Adrenal gland (tissue), 12 donors: ENCODE measurements around the gene PLD5. TPM values are rescaled to one million over a fixed set of nuclear protein-coding genes. Genes with fewer than 3 reads are reported as not detected.
"Not testable (repeated sequence)": the region's sequence is repeated elsewhere in the genome, so short reads cannot be mapped to it uniquely, and the experiment has no call there.

Experiments
- DNase-seq, 7 donors: peaks; one replicate each; pipeline ENCODE4 v3.0.0-alpha.2; 2019 to 2020
- H3K27ac ChIP-seq, 5 donors: fragments of 200-600 bp; sonication (generic) in 4 of 5; 1 replicate in 3 of 5; 2 replicates in 2 of 5; pipeline versions ENCODE4 v1.5.1 to v1.8.0; 2016 to 2020; ENCODE audit warnings: mild to moderate bottlenecking in 1 of 5
- H3K27me3 ChIP-seq: fragments of 200-600 bp; 2 replicates; pipeline ENCODE4 v1.8.0; 2021
- H3K36me3 ChIP-seq, 2 donors: fragments of 200-600 bp; replicated peaks in 1 of 2; 1 replicate in 1 of 2; 2 replicates in 1 of 2; pipeline versions ENCODE4 v1.5.1 to v1.8.0; 2018 to 2022
- H3K4me1 ChIP-seq, 2 donors: fragments of 200-600 bp; replicated peaks in 1 of 2; 1 replicate in 1 of 2; 2 replicates in 1 of 2; pipeline versions ENCODE4 v1.5.1 to v1.8.0; 2018 to 2021
- H3K4me3 ChIP-seq, 4 donors: fragments of 200-600 bp; sonication (generic) in 3 of 4; one replicate each; pipeline ENCODE4 v1.5.1; 2016 to 2018
- H3K9me3 ChIP-seq, 3 donors: fragments of 200-600 bp; sonication (generic) in 1 of 3; replicated peaks in 1 of 3; 1 replicate in 2 of 3; 2 replicates in 1 of 3; pipeline versions ENCODE4 v1.5.1 to v1.8.0; 2016 to 2021
- POLR2A ChIP-seq, 2 donors: fragments of 450-650 bp; IDR thresholded peaks; one replicate each; pipeline ENCODE4 v1.6.1; 2017; ENCODE audit warnings: antibody characterized with exemption in 2 of 2, mild to moderate bottlenecking in 2 of 2, moderate library complexity in 1 of 2
- WGBS, 4 donors: extraction: QIAGEN DNeasy Blood & Tissue Kit in 2 of 4; methylation state at CpG; one replicate each; pipeline versions ENCODE4 v1.1.5 to v1.1.7; 2013 to 2017; 5-methylcytosine and 5-hydroxymethylcytosine counted together
- intact Hi-C, 2 donors: fragments of 100-400 bp; cut with DNase I; formaldehyde crosslinking; loops; one replicate each; pipeline versions ENCODE4 v1.14.1 to v1.15.0; 2022 to 2023
- polyA plus RNA-seq, 3 donors: library from polyadenylated mRNA; stranded (reverse); fragments of 200-250 nt in 2 of 3; fragments of 350-450 nt in 1 of 3; fragmentation: Illumina TruSeq in 1 of 3; extraction: RNeasy Lipid Tissue Mini Kit (QIAGEN cat#74804) in 1 of 3; gene quantifications; one replicate each; pipeline ENCODE4 v1.2.3, GENCODE V29; 2013 to 2014
- total RNA-seq, 9 donors: library from RNA; depleted of rRNA in 4 of 9; stranded (reverse); fragments of >200 nt in 4 of 9; fragments of 120-200 nt in 1 of 9; fragmentation: NEBNext Ultra II Directional in 1 of 9; extraction: Animal tissue kit (Norgen Biotek cat#: 25700) in 1 of 9; gene quantifications; one replicate each; pipeline versions ENCODE4 v1.1.0 to v1.2.4, GENCODE V29; 2013 to 2023
- TF ChIP-seq, protein P1 (sequence below), 6 experiments: fragments of 450-650 bp in 4 of 6; fragments of 200-600 bp in 2 of 6; sonication (generic) in 1 of 6; IDR thresholded peaks; 1 replicate in 5 of 6; 2 replicates in 1 of 6; pipeline versions ENCODE4 v1.5.1 to v1.8.0; 2016 to 2021; ENCODE audit warnings: antibody characterized with exemption in 6 of 6, mild to moderate bottlenecking in 2 of 6, moderate library complexity in 1 of 6
- donor health status: healthy with polysubstance abuse.
- donor health status: Bipolar disorder and iron deficiency.
- donor health status: DM: yes; HTN: yes; CAD: no.
- donor health status: DM: no; HTN: no; CAD: no.
- donor health status: DM: no; HTN: no; CAD: no.
- donor health status: DM: yes; HTN: yes; CAD: no.

The PLD5 gene
- total and polyA plus RNA-seq, 12 donors = 0.24 to 9.6 (median 2.5) TPM

DNA sequence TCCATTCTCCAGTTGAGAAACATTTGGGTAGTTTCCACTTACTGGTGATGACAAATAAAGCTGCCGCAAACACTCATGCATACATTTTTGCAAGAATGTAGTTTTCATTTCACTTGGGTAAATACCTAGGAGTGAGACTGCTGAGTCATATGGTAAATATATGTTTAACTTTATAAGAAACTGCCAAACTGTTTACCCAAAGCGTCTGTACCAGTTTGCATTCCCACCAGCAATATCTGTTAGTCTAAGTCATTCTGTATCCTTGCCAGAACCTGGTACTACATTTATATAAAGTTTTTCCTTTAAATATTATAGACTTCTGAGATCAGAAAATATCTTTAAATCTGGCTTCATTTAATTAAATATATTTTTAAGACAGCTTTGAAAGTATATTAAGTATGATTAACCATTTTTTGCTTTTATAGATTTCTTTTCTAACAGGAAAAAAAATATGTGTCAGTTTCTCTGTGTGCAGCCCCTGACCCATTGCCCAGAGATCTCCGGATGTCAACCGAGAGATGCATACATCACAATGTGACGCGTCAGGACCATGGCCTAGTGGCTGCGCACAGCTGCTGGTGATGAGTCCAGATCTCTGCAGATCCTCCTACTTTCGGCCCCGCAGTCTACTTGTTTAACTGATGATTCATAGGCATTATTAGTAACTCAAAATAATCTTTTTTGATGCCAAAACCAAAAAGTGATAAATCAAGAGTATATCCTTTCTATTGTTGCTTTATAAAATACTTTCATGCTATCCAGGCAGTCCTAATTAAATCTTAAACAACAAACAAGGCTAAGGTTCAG, 298.5 kb downstream of the PLD5 start:
- Histone ChIP-seq H3K9me3 (no peaks in the 10 kb centered on the region), H3K27ac (no peak overlapping the region), H3K27me3 (no peaks in the 10 kb centered on the region), H3K36me3 (no peaks in the 10 kb centered on the region), H3K4me1 (no peaks in the 10 kb centered on the region), H3K4me3 (no peak overlapping the region)
- WGBS, 4 donors = 79 to 89% (median 82%) methylated on average over 9 of the region's 9 CpGs
- DNase-seq = no peak
- intact Hi-C loops = no loop called here
- no peak for TF ChIP-seq POLR2A (IDR thresholded peaks at IDR 0.05)
- TF ChIP-seq, protein P1, sequence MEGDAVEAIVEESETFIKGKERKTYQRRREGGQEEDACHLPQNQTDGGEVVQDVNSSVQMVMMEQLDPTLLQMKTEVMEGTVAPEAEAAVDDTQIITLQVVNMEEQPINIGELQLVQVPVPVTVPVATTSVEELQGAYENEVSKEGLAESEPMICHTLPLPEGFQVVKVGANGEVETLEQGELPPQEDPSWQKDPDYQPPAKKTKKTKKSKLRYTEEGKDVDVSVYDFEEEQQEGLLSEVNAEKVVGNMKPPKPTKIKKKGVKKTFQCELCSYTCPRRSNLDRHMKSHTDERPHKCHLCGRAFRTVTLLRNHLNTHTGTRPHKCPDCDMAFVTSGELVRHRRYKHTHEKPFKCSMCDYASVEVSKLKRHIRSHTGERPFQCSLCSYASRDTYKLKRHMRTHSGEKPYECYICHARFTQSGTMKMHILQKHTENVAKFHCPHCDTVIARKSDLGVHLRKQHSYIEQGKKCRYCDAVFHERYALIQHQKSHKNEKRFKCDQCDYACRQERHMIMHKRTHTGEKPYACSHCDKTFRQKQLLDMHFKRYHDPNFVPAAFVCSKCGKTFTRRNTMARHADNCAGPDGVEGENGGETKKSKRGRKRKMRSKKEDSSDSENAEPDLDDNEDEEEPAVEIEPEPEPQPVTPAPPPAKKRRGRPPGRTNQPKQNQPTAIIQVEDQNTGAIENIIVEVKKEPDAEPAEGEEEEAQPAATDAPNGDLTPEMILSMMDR (IDR thresholded peaks at IDR 0.05) = no peak

DNA sequence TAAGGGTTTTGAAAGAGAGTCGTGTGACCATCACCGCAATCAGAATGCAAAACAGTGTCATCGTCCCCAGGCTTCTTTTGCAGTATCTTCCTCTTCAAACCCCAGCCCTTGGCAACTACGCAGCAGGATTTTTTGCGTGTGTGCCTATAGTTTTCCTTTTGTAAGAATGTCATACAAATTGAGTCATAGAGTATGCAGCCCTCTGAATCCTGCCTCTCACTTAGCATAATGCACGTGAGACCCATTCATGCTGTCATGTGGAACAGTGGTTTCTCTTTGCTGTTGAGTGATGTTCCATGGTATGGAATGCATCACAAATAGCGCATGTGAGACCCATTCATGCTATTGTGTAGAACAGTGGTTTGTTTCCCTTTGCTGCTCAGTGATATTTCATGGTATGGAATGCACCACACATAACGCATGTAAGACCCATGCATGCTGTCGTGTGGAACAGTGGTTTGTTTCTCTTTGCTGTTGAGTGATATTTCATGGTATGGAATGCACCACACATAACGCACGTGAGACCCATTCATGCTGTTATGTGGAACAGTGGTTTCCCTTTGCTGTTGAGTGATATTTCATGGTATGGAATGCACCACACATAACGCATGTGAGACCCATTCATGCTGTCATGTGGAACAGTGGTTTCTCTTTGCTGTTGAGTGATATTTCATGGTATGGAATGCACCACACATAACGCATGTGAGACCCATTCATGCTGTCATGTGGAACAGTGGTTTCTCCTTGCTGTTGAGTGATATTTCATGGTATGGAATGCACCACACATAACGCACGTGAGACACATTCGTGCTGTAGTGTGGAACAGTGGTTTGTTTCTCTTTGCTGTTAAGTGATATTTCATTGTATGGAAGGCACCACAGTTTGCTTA, 299.4 kb downstream of the PLD5 start:
- H3K9me3 ChIP-seq, intact Hi-C loops, H3K27ac ChIP-seq, H3K4me1 ChIP-seq, H3K4me3 ChIP-seq, DNase-seq, H3K27me3 ChIP-seq, H3K36me3 ChIP-seq: not testable (repeated sequence)
- WGBS, 4 donors = 85 to 88% (median 88%) methylated on average over 16 of the region's 16 CpGs

DNA sequence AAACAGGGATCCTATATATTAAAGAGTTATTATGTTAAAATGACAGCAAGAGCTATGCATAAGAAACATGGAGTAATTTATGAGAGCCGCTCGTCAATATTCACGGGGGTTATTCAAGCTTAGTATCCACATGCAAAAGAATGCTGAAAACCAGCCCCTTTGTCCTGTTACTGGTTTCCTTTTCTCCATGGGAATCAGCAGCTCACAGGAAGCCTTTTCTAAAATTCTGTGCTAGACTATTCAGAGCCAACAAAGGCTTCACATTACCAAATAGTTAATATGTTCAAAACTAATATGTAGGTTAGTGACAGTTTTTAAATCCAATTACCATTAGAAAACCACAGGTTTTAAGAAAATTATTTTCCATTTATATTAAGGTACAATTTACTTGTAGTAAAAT, 300.0 kb downstream of the PLD5 start:
- no peak for DNase-seq
- no peak overlapping the region for H3K4me3 ChIP-seq
- intact Hi-C loops = no loop called here

DNA sequence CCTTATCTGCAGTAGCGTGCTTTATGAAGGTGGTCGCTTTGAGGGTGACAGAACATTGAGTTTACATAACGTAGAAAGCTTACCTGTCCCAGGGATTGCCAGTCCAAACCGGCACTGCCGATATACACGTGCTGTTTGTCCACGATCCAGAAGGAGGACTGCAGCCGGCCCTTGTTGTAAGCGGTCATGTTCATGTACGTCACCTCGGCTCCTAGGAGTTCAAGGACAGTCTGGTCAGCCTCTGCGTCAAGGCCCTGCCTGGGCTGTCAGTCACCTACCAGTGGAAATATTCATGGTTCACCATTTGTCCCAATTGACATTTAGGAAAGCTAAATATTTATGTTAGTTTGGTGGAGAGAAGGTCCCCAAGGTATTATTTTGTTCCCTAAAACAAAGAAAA, 304.6 kb downstream of the PLD5 start:
- no peak overlapping the region for H3K27ac ChIP-seq
- H3K36me3 ChIP-seq = no peaks in the 10 kb centered on the region
- no peaks in the 10 kb centered on the region for H3K27me3 ChIP-seq
- H3K4me3 ChIP-seq = no peak overlapping the region
- H3K4me1 ChIP-seq = no peaks in the 10 kb centered on the region
- peak; percentile 18 to 64 (median 41) for DNase-seq
- TF ChIP-seq POLR2A (IDR thresholded peaks at IDR 0.05) = no peak
- TF ChIP-seq, protein P1 (IDR thresholded peaks at IDR 0.05) = no peak
- intact Hi-C loops = no loop called here
- WGBS, 4 donors = 48 to 64% (median 61%) methylated on average over 11 to 12 of the region's 12 CpGs
- H3K9me3 ChIP-seq = no peaks in the 10 kb centered on the region

More for the DNA sequence above, 300.0 kb downstream of the PLD5 start:
- H3K27ac ChIP-seq = no peak overlapping the region
- no peak for TF ChIP-seq POLR2A (IDR thresholded peaks at IDR 0.05)
- no peaks in the 10 kb centered on the region for H3K27me3 ChIP-seq
- H3K4me1 ChIP-seq = no peaks in the 10 kb centered on the region
- no peaks in the 10 kb centered on the region for H3K36me3 ChIP-seq
- WGBS, 4 donors = 75 to 86% (median 82%) methylated on average over 3 of the region's 3 CpGs
- no peaks in the 10 kb centered on the region for H3K9me3 ChIP-seq

DNA sequence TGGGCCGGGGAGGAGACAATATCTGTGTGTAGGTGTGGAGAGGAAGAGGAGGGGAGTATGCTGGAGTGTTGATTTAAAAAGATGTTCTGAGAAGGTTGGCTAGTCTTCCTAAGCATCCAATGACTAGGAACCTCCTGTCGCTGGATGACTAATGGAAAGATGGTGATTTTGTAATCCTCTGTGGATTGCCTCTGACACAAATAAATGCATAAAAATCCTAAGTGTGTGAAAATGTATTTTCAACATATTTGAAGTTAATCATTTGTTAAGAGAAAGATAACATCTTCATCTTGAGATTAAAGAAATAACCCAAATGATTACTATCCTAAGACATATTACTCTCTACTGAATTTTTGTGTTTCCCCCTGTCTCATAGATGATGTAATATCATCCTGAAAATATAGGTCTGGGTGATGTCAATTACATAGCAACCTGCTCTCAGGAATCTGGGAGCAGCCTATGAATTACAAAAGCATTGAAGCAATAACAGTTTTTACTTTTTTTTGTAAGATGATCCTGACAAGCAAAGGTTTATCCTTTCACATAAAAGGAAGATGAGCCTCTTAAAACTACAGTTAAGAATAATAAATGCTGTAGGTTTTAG, 305.1 kb downstream of the PLD5 start:
- no peaks in the 10 kb centered on the region for H3K4me1 ChIP-seq
- H3K27ac ChIP-seq = no peak overlapping the region
- H3K9me3 ChIP-seq = no peaks in the 10 kb centered on the region
- H3K36me3 ChIP-seq = no peaks in the 10 kb centered on the region
- no peak for DNase-seq
- H3K4me3 ChIP-seq = no peak overlapping the region
- intact Hi-C loops = no loop called here
- no peaks in the 10 kb centered on the region for H3K27me3 ChIP-seq
- WGBS, 4 donors = 82 to 90% (median 87%) methylated on average over 2 of the region's 2 CpGs
- TF ChIP-seq, protein P1 (IDR thresholded peaks at IDR 0.05) = no peak
- no peak for TF ChIP-seq POLR2A (IDR thresholded peaks at IDR 0.05)
